GM19035 (cell line): Measurements from ENCODE around the gene WDR82.

Source experiments
- ATAC-seq: cut with Tn5 transposase; IDR thresholded peaks from one replicate; pipeline ENCODE4 v1.9.1; 2021; ENCODE audit not compliant: unreplicated experiment

WDR82 gene

GRCh38 chr3:52238761-52239701 is 39.4 kb downstream of the WDR82 start, which contains the start of gene TWF2:
Gene TWF2 (minus strand): TSS chr3:52239158. CDS start chr3:52239016, 142 bp downstream.
- peak; percentile 77 for ATAC-seq

GRCh38 chr3:52238193-52238760 is 40.2 kb downstream of the WDR82 start:
- ATAC-seq: peak; percentile 3

GRCh38 chr3:52237657-52238172 is 40.7 kb downstream of the WDR82 start:
- no peak for ATAC-seq

GRCh38 chr3:52237006-52237656 is 41.3 kb downstream of the WDR82 start:
- no peak for ATAC-seq

GRCh38 chr3:52236424-52236886 is 42.0 kb downstream of the WDR82 start:
- ATAC-seq: no peak

- no peak for ATAC-seq
Measured at GRCh38 chr3:52234516-52235447, 43.7 kb downstream of the WDR82 start.

GRCh38 chr3:52233968-52234367 is 44.5 kb downstream of the WDR82 start:
- ATAC-seq: no peak

GRCh38 chr3:52233108-52233591 is 45.3 kb downstream of the WDR82 start:
- ATAC-seq: no peak

GRCh38 chr3:52232279-52233107 is 46.0 kb downstream of the WDR82 start:
- ATAC-seq: no peak

GRCh38 chr3:52231502-52232278 is 46.8 kb downstream of the WDR82 start:
- ATAC-seq: no peak

GRCh38 chr3:52230889-52231499 is 47.5 kb downstream of the WDR82 start:
- ATAC-seq: no peak

- ATAC-seq: no peak
Measured at GRCh38 chr3:52230461-52230860, 48.0 kb downstream of the WDR82 start.

GRCh38 chr3:52229656-52230055 is 48.8 kb downstream of the WDR82 start:
- no peak for ATAC-seq

- no peak for ATAC-seq
Measured at GRCh38 chr3:52228751-52229291, 49.6 kb downstream of the WDR82 start.

GRCh38 chr3:52228266-52228665 is 50.2 kb downstream of the WDR82 start:
- no peak for ATAC-seq

- ATAC-seq: no peak
Measured at GRCh38 chr3:52227766-52228165, 50.7 kb downstream of the WDR82 start.

- ATAC-seq: no peak
Measured at GRCh38 chr3:52227117-52227516, 51.3 kb downstream of the WDR82 start.
